Uterus (tissue), 4 donors: ENCODE measurements around the gene SLC22A23. TPM values are rescaled to one million over a fixed set of nuclear protein-coding genes. Genes with fewer than 3 reads are reported as not detected.

Source experiments
- DNase-seq, 2 donors: peaks; one replicate each; pipeline ENCODE4 v3.0.0-alpha.2; 2019 to 2020
- H3K27ac ChIP-seq, 2 donors: fragments of 200-600 bp; sonication (generic); 1 replicate in 1 of 2; 2 replicates in 1 of 2; pipeline ENCODE4 v1.5.1; 2016 to 2018
- H3K27me3 ChIP-seq, 2 donors: fragments of 200-600 bp; sonication (generic); one replicate each; pipeline ENCODE4 v1.5.1; 2018 to 2019; ENCODE audit warnings: control low read depth in 1 of 2
- H3K36me3 ChIP-seq, 2 donors: fragments of 200-600 bp; sonication (generic); one replicate each; pipeline ENCODE4 v1.5.1; 2019; ENCODE audit warnings: control low read depth in 1 of 2
- H3K4me1 ChIP-seq, 2 donors: fragments of 200-600 bp; sonication (generic); one replicate each; pipeline ENCODE4 v1.5.1; 2018 to 2019; ENCODE audit warnings: control low read depth in 1 of 2
- H3K4me3 ChIP-seq, 2 donors: fragments of 200-600 bp; sonication (generic); 1 replicate in 1 of 2; 2 replicates in 1 of 2; pipeline ENCODE4 v1.5.1; 2018 to 2019; ENCODE audit warnings: mild to moderate bottlenecking in 1 of 2
- H3K9me3 ChIP-seq, 2 donors: fragments of 200-600 bp; sonication (generic); one replicate each; pipeline ENCODE4 v1.5.1; 2019; ENCODE audit warnings: control low read depth in 1 of 2
- POLR2A ChIP-seq, 2 donors: fragments of 450-650 bp; IDR thresholded peaks; one replicate each; pipeline ENCODE4 v1.6.1; 2016; ENCODE audit warnings: antibody characterized with exemption in 2 of 2, mild to moderate bottlenecking in 1 of 2, moderate library complexity in 1 of 2
- intact Hi-C: fragments of 100-400 bp; cut with DNase I; formaldehyde crosslinking; loops from one replicate; pipeline ENCODE4 v1.15.1; 2023; ENCODE audit warnings: low total_unique reads
- total RNA-seq, 4 donors: library from RNA; depleted of rRNA in 3 of 4; stranded (reverse); fragments of >200 nt in 3 of 4; gene quantifications; one replicate each; pipeline versions ENCODE4 v1.1.0 to v1.2.4, GENCODE V29; 2014 to 2023
- TF ChIP-seq, protein P1 (sequence below), 4 experiments: fragments of 200-600 bp in 2 of 4; fragments of 450-650 bp in 2 of 4; sonication (generic) in 2 of 4; IDR thresholded peaks; one replicate each; pipeline ENCODE4 v1.5.1; 2016 to 2019; ENCODE audit warnings: antibody characterized with exemption in 4 of 4, mild to moderate bottlenecking in 2 of 4, moderate library complexity in 1 of 4
- donor health status: DM: yes; HTN: yes; CAD: no.

SLC22A23 gene
- total RNA-seq, 4 donors from 2014 or later = 5.4 to 27.6 (median 9.7) TPM

DNA sequence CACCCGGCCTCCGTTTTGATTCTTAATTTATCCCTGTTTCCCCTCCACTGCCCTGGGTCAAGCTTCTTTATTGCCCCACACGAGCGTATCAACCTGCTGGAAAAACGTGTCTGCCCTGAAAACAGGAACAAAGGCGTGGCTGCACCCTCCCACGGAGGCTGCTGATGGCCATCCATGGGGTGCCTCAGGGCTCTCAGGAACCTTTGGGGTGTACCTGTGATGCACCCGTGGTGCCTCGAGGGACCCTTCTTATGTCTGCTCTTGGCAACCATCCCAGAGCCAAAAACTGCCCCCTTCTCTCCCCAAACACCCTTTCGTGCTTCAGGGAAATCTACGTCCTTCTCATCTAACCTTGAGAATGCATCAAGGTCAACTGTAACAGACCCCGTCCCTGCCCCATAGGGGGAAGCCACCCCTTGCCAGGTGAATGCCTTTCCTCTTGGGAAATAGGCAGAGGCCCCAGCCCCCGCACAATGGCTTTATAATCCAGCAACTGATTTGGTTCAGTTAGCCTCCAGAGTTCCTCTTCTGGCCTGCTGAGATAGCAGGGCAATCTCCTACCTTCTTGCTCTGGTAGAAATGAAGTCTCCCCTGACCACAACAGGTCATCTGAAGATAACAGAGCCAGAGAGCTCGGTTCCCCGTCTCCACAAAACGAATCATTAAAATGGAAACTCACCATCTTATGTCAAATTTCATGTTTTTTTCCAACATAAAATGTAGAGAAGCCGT is 168.7 kb downstream of the SLC22A23 start:
- Histone ChIP-seq H3K4me3 (no peak overlapping the region), H3K4me1 (no peaks in the 10 kb centered on the region), H3K9me3 (no peaks in the 10 kb centered on the region), H3K27me3 (no peaks in the 10 kb centered on the region), H3K27ac (no peak overlapping the region), H3K36me3 (no peaks in the 10 kb centered on the region)
- intact Hi-C loops = loop anchor here (10.0 kb wide), 1 partner anchor 167 kb away; the partner anchor contains the start of gene SLC22A23
- DNase-seq = peak; percentile 10 to 14
- TF ChIP-seq, protein P1, sequence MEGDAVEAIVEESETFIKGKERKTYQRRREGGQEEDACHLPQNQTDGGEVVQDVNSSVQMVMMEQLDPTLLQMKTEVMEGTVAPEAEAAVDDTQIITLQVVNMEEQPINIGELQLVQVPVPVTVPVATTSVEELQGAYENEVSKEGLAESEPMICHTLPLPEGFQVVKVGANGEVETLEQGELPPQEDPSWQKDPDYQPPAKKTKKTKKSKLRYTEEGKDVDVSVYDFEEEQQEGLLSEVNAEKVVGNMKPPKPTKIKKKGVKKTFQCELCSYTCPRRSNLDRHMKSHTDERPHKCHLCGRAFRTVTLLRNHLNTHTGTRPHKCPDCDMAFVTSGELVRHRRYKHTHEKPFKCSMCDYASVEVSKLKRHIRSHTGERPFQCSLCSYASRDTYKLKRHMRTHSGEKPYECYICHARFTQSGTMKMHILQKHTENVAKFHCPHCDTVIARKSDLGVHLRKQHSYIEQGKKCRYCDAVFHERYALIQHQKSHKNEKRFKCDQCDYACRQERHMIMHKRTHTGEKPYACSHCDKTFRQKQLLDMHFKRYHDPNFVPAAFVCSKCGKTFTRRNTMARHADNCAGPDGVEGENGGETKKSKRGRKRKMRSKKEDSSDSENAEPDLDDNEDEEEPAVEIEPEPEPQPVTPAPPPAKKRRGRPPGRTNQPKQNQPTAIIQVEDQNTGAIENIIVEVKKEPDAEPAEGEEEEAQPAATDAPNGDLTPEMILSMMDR (IDR thresholded peaks at IDR 0.05) = no peak
- TF ChIP-seq POLR2A (IDR thresholded peaks at IDR 0.05) = no peak

DNA sequence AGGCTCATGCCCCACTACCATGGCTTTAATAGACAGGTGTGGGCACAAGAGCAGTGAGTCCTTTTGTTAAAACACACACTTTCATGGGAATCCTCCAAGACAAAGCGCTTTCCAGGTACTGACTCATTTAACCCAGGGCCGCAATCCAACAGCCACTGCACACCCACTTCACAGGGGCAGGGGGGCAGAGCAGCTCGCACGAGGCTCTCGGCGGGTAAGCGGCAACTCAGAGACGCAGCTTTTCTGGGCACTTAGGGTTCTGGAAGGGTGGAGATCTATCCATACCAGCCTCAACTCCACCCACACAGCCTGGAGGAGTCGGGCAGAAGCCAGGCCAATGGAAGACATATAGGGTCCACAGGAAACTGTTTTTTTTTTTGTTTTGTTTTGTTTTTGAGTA is 169.5 kb downstream of the SLC22A23 start:
- no peaks in the 10 kb centered on the region for H3K9me3 ChIP-seq
- no peaks in the 10 kb centered on the region for H3K4me1 ChIP-seq
- H3K27me3 ChIP-seq = no peaks in the 10 kb centered on the region
- no peaks in the 10 kb centered on the region for H3K36me3 ChIP-seq
- intact Hi-C loops = loop anchor here (10.0 kb wide), 1 partner anchor 167 kb away; the partner anchor contains the start of gene SLC22A23
- DNase-seq = peak; percentile 28 to 37
- no peak overlapping the region for H3K4me3 ChIP-seq
- TF ChIP-seq, protein P1 (IDR thresholded peaks at IDR 0.05) = no peak
- no peak for TF ChIP-seq POLR2A (IDR thresholded peaks at IDR 0.05)
- no peak overlapping the region for H3K27ac ChIP-seq

DNA sequence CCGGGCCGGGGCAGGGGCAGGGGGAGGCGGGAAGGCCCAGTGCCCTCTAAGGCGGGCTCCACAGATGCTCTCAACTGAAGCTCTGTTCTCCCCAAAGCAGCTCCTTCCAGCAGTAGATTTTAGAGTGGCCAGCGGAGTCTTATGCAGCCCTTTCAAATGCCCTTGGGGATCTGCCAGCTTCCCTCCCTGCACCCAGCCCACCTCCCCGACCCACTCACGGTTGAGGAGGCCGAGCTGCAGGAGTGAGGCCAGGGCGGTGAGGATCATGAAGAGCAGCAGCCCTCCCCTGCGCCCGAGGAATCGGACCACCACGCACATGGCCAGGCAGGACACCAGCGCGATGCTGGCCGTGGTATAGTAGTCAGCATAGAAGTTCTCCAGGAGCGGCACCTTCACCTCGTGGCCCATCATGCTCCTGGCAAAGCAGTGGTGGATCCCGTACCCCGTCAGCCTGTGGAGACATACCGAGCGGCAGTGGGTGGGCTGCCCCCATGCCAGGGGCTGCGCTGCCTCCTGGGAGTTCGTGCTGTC is 170.1 kb downstream of the SLC22A23 start:
- Histone ChIP-seq H3K9me3 (no peaks in the 10 kb centered on the region), H3K4me3 (no peak overlapping the region), H3K27me3 (no peaks in the 10 kb centered on the region), H3K27ac (no peak overlapping the region), H3K4me1 (peaks cover under 1 to 2% of the 10 kb centered on the region in 2 donors), H3K36me3 (no peaks in the 10 kb centered on the region)
- DNase-seq = peak; percentile 11 to 21
- intact Hi-C loops = loop anchor here (10.0 kb wide), 1 partner anchor 168 kb away; the partner anchor contains the start of gene SLC22A23
- no peak for TF ChIP-seq POLR2A (IDR thresholded peaks at IDR 0.05)
- TF ChIP-seq, protein P1 (IDR thresholded peaks at IDR 0.05) = no peak

DNA sequence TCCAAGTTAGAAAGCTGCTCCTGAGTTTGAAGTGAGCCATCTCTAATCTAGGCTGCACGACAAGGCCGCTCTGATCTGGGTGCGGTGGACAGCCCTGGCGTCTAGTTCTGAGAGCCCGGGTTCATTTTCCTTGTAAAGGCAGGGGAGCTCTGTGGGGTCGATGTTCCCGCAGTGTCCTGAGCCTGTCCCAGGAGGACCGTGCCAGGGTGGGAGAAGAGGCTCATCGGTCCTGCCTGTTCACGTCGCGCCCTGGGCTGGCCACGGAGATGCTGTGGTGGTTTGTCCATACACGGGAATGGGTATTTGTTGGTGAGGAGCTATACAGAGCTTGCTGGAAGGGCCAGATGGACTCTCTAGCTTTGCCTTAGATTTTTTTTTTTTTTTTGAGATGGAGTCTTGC is 171.1 kb downstream of the SLC22A23 start:
- no peak overlapping the region for H3K27ac ChIP-seq
- H3K4me1 ChIP-seq = peaks cover 3 to 4% of the 10 kb centered on the region in 2 donors
- DNase-seq = peak; percentile 6 to 14
- H3K4me3 ChIP-seq = no peak overlapping the region
- no peaks in the 10 kb centered on the region for H3K36me3 ChIP-seq
- intact Hi-C loops = loop anchor here (10.0 kb wide), 1 partner anchor 169 kb away; the partner anchor contains the start of gene SLC22A23
- H3K27me3 ChIP-seq = no peaks in the 10 kb centered on the region
- H3K9me3 ChIP-seq = no peaks in the 10 kb centered on the region
- TF ChIP-seq, protein P1 (IDR thresholded peaks at IDR 0.05) = no peak
- no peak for TF ChIP-seq POLR2A (IDR thresholded peaks at IDR 0.05)

DNA sequence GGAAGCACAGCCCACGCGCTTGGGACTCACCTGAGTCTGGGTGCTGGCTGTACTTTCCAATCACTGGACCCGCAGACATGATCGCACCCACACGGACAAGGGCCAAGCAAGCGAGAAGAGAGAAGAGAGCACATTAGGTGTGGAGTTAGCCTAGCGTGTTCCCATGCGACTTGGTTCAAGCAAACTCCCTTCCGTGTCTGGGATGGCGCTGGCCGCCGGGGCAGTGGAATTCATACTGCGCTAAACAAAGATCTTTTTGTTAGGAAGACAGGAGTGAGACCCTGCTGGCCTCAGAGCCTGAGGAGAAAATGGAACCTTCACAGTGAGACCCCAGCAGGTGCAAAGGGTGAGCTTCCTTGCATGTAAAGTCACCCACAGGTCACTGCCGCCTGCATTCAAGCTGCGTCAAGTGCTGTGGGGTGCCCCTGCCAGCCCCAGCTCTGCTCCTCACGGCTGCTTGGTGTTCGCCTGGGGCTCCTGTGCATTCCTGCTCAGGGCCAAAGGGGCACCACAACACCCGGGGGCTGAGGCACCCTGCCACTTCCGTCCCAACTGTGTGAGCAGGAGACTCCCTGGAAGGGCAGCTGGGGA is 171.7 kb downstream of the SLC22A23 start:
- Histone ChIP-seq H3K4me1 (peaks cover 3 to 4% of the 10 kb centered on the region in 2 donors), H3K27me3 (no peaks in the 10 kb centered on the region), H3K9me3 (no peaks in the 10 kb centered on the region), H3K36me3 (no peaks in the 10 kb centered on the region), H3K4me3 (no peak overlapping the region), H3K27ac (no peak overlapping the region)
- peak in 1 of 2 donors; percentile 10 for DNase-seq
- intact Hi-C loops = loop anchor here (10.0 kb wide), 1 partner anchor 170 kb away; the partner anchor contains the start of gene SLC22A23
- TF ChIP-seq POLR2A (IDR thresholded peaks at IDR 0.05) = no peak
- TF ChIP-seq, protein P1 (IDR thresholded peaks at IDR 0.05) = no peak
